22Rv1 (cell line): ENCODE data around the gene C1QL1.

ENCODE experiments used
- ZFX ChIP-seq: fragments of 450-650 bp; IDR thresholded peaks from 2 replicates; pipeline ENCODE4 v1.6.1; 2017; ENCODE audit warnings: antibody characterized with exemption, borderline replicate concordance
- TF ChIP-seq, protein P1 (sequence below): fragments of 450-650 bp; IDR thresholded peaks from 2 replicates; pipeline ENCODE4 v1.5.1; 2017; ENCODE audit warnings: mild to moderate bottlenecking

DNA sequence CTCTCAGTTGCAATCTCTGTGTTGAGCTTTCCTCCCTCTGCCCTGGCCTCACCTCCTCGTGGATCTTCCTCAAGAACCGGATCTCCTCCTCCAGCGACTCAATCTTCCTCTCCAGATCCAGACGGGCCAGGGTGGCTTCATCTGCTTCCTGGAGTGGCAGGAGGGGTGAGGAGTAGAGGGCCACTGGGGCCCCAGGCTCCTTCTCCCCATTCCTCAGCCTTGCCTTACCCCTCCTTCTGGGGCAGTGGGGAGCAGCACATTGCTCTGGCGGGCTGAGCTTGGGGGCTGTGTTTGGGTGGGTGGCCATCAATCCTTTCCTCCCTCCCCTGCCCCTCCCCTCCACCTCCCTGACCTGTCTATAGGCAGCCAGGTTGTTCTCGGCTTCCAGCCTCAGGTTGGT lies 54.4 kb downstream of the C1QL1 start:
- TF ChIP-seq, protein P1, sequence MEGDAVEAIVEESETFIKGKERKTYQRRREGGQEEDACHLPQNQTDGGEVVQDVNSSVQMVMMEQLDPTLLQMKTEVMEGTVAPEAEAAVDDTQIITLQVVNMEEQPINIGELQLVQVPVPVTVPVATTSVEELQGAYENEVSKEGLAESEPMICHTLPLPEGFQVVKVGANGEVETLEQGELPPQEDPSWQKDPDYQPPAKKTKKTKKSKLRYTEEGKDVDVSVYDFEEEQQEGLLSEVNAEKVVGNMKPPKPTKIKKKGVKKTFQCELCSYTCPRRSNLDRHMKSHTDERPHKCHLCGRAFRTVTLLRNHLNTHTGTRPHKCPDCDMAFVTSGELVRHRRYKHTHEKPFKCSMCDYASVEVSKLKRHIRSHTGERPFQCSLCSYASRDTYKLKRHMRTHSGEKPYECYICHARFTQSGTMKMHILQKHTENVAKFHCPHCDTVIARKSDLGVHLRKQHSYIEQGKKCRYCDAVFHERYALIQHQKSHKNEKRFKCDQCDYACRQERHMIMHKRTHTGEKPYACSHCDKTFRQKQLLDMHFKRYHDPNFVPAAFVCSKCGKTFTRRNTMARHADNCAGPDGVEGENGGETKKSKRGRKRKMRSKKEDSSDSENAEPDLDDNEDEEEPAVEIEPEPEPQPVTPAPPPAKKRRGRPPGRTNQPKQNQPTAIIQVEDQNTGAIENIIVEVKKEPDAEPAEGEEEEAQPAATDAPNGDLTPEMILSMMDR = no peak
- TF ChIP-seq ZFX = no peak
